ENCODE results near the gene TIGD4.

- TF ChIP-seq CTCF (IDR thresholded peaks at IDR 0.05; ENCODE audit: low read length), result no peak
- TF ChIP-seq EZH2 (IDR thresholded peaks at IDR 0.05; ENCODE audit: borderline replicate concordance, low read length), result no peak
These were observed 27.1 kb upstream of the TIGD4 start for GRCh38 chr4:152806501-152807125.
